GM18873 (cell line): ENCODE results near the gene MICAL3.

Experiments
- ATAC-seq: cut with Tn5 transposase; IDR thresholded peaks from one replicate; pipeline ENCODE4 v1.9.1; 2021; ENCODE audit warnings: mild to moderate bottlenecking, moderate library complexity, moderate number of reproducible peaks; ENCODE audit not compliant: unreplicated experiment, low FRiP score

The MICAL3 gene

DNA sequence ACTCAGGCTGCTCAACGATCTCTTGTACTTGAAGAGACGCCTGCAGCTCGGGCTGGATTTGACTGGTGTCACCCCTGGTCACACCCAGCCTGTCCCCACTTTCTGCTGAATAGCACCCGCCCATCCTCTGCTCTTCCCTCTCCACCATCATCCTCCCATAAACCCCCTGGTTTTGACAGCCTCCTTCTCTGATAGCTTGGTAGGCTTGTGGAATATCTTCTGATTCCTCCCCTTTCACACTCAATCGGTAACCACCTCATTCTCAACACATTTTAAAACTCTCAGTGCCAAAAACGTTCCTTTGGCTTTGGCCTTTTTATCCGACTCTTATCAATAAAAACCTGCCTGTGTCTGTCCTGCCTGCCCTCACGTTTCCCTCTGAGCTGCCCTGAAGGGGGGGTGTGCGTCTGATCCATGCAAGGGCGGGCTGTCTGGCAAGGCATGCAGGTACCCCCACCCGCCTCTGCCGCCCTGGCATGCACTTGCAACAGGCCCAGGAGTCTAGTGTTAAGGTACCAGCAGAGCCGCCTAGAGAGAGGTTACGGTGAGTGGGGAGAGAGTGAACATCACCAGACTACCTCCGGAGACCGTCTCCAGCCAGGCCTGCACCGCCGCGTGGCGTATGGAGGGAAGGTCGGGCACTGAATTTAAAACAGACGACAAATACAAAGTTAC, 198.3 kb downstream of the MICAL3 start:
- no peak for ATAC-seq

DNA sequence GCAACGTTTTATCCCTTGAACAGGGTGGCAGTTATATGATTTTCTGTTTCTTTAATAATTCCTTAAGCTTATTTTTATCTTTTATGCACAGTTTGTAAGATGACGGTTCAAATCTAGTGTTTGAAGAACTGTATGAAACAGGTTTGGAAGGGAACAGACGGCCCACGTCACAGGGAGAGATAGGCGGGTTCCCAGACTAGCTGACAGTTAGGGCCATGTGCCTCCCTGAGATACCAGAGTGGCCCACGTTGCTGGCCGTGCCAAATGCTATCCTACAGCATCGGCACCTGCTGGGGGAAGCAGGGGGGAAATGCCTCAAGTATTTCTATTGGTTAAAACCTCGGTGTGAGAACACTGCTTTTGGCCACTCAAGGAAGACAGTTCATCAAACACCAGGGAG, 199.9 kb downstream of the MICAL3 start:
- no peak for ATAC-seq

DNA sequence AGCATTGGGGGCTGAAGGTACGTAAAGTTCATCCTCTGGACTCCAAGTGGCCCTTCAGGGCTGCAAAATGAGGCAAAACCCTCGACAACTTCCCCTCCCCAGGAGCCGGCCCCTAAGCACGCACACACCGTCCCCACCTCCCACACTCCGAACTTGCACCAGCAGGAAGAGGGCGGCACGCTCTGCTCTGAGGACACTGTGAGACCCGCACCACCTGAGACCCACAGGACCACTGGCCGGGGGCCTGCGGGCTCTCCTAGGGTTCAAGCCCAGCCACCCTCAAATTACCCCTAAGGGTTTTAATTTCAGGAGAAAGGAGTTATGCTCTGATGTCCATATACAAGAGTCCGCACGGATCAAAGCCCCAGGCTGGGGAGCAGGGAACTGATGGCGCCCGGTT, 200.4 kb downstream of the MICAL3 start:
- no peak for ATAC-seq

DNA sequence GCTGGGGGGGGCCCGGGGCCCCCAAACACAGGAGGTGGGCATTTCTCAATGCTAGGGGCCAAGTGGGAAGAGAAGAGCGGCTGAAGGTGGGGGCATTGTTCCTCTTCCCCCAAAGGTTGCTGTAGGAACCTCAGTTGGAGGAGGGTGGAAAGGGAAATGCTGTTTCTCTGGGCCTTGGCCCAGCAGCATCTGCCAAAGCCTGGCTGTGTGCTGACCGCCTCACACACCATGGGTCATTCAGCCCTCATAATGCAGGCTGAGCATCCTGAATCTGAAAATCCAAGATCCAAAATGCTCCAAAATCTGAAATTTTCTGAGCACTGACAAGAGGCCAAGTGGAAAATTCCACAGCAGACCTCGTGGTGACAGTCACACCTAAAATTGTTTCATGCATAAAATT, 201.1 kb downstream of the MICAL3 start:
- no peak for ATAC-seq

DNA sequence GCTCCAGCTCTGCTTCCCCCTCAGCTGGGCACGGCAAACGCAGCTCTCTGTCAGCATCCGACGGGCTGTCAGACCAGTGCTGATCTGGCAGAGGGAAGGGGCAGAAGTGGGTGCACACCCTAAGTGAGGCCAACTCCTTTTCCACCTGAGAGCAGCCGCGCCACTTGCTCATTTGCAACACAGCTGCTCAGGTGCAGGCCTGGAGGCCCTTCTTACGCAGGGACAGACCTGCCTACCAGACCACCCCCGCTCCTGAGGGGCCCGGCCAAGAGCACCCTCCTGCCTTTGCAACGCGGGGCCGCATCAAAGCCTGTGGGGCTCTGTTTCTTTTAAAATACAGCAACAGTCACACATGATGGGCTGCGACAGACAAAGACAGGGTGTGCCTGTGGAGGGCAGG, 202.3 kb downstream of the MICAL3 start:
- ATAC-seq, result no peak

DNA sequence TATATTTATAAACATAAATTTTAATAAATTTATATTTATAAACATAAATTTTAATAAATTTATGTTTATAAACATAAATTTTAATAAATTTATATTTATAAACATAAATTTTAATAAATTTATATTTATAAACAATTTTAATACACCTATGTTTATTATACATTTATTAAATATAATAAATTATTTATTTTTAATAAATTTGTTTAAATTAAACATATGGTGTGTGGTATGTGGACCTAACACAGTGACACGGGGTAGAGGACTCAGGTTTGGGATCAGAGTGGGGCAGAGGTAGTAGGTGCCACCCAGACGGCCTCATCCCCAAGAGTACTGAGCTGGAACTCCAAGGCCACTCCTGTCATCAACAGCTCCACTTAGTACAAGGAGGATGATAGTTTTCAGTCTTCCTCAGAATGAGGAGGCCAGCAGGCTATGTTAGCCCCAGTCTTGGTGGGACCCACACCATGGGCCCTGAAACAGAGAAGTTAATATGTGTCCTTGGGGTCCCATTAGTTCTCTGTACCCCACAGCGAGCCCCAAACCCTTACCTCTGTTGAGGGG, 203.4 kb downstream of the MICAL3 start:
- ATAC-seq, result no peak

DNA sequence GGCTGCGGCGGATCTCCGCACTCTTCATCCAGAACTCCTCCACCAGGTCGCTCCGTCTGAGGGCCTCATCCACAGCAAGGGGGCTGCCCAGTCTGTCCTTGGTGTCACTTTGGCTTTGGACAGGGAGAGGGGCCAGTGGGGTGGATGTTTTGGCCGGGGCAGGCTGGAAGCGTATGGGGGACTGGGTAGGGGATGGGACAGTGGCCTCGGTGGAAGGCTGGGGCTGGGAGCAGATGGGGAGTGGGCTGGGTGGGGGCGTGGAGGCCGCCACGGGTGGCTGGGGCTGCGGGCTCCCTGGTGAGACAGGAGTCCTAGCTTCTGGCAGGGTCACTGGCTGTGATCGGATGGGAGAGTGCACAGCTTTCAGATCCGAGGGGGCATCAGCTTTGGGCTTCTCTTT, 205.7 kb downstream of the MICAL3 start:
- ATAC-seq, result no peak

DNA sequence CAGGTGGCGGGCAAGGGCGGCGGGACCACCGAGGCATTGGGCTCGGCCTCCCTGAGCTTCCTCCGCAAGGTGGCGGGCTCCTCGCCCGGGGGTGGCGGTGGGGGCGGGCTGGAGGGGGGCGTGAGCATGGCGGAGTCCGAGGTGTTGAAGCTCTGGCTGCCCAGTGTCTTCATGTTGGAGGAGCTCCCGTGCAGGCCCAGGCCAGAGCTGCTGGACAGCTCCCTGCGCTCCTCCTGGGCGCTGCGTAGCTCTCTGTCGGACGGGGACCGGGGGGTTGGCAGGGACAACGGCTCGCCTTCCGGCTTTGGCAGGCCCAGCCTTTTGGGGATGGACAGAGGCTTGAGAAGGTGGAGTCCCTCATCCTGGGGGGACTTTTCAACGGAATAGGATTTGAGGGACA, 206.2 kb downstream of the MICAL3 start:
- ATAC-seq, result no peak

DNA sequence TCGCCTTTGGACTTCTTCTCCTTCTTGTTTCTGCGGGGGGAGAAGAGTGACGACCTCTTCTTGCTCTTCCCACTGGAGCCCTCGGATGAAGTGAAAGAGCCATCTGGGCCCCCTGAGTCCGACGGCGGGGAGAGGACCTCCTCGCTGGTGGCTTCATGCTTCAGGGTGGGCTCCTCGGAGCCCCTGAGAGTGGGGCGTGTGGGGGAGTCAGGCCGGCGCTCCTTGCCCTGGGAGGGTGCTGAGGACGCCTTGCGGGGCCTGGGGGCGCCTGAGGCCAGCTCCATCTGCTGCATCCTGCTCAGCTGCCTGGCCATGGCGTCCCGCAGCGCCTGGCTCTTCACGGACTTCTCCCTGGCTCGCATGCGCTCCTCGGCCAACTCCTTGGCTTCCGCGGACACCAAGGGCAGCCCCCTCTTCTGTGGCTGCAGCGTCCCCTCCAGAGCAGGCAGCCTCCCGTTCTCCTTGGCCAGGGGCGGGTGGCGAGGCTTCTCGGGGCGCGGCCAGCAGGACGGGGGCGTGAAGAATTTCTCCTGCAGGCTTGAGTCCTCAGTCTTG, 206.8 kb downstream of the MICAL3 start:
- no peak for ATAC-seq

DNA sequence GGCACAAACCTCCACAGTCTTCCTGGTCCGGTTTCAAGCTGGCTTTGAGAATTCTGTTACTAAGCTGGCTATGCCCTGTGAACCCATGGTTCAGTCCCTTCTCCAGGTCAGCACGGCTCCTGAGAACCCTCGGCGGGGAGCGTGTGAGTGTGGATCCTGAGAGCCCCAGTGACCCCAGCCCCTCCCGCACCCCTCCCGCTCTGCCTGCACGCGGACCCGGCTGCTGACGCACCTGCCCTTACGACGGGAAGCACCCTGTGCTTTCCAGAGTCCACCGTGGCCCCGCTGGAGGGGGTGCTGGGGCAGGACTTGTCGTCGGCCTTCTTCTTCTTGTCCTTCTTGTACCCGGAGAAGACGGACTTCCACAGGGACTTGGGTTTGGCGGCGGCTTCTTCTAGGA, 207.3 kb downstream of the MICAL3 start:
- no peak for ATAC-seq

DNA sequence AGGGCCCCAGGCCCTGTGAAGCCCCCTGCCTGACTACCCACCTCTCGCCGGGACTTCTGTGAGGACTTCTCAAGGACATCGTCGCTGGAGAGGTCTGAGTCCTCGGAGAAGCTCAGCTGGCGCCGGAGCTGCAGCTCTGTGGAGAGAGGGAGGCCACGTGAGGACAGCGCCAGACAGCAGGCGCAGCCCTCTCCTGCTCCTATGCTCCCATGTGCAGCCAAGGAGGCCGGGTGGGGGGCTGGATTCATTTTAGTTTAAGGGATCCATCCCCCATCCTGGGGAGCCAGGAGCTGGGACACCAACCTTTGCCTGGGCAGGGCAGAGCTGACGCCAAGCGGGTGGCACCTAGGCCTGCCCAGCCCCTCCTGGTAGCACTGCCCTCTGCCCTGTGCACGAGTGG, 207.7 kb downstream of the MICAL3 start:
- ATAC-seq, result no peak

DNA sequence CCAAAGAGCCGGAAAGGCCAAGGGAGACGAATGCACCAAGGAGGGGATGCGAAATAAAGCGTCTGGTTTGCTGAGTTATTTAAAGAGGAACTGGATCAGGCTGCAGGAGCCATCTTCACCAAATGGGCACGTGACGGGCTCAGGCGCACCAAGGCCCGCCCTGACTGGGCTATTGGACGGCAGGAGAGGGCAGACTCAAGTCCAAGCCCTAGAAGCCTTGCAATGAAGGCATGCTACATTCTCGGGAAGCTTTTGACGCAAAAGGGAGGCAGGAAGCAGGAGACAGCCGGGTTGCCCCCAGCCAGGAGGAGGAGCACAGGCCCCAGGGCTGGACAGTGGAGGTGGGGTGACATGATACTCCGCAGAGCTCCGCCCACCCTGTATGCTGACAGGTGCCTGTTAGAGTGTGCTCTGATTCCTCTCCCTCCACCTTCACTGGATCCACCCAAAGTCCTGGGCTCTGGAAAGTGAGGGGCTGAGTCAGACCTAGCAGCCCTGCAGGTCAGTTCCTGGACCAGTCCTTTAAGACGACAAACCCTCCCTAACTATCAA, 208.6 kb downstream of the MICAL3 start:
- ATAC-seq, result no peak

DNA sequence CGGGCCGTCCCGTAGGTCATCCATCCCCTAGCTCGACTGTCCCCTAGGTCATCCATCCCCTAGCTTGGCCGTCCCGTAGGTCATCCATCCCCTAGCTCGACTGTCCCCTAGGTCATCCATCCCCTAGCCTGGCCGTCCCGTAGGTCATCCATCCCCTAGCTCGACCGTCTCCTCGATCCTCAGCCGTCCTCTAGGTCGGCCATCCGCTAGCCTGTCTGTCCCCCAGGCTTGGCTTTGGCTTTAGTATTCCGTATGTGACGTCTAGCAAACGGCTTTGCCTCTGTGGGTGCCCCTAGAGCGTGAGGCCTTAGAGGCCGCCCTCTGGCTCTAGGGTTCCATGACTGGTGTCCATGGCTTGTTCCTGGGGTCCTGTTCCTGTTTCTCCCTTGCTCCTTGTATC, 209.5 kb downstream of the MICAL3 start:
- no peak for ATAC-seq

DNA sequence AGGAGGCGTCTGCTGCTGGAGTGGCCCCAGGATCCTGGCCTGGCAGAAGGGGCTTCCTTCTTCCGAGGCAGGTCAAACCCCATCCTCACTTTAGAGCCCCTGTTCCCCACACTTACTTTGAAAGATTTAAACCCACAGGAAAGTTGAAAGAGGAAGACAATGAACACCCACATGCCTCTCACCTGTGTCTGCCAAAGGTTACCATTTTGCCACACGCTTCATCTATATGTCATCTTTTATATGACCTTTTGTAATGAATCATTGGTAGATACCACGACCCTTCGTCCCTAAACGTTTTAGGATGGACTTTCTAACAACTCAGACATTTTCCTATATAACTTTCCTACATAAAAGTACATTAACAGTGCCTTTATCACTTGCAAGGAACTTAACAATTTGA, 210.3 kb downstream of the MICAL3 start:
- ATAC-seq, result no peak

DNA sequence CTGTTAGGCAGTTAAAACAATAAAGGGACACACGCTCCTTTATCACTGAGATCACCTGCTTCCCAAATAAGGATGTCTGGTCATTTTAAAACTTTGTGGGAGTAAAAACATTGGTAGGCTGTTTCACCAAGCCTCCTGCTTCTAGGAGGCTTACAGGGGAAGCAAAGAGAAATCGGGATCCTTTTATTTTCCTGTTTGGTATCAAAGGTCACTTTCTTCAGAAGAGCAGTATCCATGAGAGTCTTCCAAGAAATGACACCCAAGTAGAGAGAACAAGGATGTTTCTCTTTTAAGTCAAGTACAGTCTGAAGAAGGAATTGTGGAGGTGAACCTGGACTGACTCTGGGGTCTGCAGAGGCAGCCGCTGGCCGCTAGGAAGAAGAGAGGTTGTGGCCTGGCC, 213.2 kb downstream of the MICAL3 start:
- no peak for ATAC-seq

DNA sequence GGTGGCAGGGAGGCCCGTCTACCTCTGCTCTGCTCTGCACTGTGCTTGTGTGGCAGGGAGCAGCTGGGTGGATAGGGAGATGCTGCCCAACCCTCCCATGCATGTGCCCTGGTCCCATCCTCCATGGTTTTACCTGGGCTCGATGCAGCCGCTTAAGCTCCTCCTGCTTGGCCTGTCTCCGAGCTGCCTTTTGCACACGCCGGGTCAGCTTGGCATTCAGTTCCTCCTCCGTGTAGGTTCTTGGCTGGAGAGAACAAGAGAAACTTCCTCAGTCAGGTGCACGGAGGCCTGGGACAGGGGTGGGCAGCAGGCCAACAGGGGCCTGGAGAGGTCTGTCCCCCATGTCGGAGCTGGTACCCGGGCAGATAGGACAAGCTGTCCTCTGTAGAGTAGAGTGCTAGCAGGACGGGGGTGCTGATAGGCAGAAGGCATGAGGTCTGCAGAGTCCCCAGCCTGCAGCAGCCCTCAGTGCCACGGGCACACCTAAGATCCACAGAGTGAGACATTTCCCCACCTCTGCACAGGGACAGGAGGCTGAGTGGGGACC, 213.7 kb downstream of the MICAL3 start:
- ATAC-seq, result no peak

DNA sequence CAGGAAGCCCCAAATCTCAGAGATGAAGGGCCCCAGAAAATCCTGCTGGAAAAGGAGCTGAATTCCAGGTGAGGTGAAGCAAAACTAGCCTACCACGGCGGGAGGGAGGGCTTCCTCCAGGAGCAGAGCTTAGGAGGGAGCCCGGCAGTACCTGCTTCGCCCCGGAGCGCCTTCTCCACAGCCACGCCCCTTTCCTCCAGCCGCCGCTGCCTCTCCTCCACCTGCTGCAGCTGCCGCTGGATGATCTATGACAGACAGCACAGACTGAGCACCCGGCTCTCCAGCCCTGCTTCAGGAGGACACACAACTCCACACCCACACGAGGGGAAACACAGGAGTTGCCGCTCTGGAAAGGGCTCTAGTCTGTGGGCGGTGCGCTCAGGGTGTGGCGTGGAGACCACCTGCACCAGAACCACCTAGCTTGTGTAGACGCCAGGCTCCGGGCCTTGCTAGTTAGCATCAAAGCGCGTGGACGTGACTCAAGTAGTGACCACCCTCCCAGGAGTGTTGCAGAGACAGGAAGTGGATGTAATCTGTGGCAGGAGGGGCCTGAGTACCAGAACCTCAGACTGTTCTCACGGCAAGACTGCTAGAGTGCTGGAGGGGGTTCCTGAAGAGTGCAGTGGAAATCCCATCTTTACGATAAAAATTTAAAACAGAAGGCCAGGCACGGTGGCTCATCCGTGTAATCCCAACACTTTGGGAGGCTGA, 215.5 kb downstream of the MICAL3 start:
- no peak for ATAC-seq

DNA sequence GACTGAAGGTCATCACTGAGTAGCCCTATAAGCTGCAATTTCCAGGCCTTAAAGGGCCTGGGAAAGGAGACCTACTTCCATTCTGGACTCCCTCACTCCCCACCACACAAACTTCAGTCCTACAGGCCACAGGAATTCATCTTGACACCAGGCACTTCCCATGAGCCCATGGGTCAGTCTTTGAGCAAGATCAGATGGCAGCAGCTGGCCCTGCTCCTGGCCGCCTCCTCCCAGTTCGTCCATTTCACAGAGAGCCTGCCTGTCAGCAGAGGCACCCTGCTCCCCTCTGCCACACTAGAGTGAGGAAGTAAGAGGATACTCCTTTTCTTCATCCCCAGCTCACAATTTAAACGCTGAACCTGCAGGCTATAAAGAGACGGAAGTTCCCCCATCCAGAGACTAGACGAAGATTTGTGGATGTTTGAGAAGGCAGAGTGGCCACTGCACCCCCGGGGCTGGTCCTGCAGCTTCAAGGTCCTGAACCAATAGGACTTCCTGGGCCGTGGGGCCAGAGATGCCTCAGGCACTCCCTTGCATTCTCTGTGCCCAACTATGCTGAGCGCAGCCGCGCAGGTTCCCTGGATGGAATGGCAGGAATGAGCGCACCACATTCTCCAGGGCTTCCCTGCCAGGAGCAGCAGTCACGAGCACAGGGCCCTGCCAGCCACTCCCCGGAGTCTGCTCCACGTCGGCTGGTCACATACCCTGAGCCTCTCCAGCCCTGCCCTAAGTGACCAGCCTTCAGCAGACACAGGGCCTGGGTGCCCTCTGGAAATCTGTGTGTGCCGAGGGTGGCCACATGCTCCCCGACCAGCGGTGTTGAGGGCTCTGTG, 216.6 kb downstream of the MICAL3 start:
- ATAC-seq, result no peak

DNA sequence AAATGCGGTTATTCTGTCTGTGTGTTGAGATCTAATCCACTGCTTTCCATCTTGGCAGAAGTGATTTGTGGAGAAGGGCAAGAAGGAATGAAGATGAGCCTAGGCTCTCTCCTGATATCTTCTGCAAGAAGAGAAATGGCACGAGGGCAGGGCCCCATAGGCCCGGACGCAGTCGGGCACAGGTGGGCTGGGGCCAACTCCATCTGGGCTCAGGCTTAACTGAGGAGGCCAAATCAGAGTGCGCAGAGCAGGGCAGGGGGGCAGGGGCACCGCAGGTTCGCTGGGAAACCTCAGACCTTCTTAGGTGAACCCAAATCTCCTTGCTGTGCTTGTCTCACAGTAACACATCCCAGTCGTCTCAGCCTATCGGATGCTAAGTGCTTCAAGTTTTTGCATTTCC, 217.3 kb downstream of the MICAL3 start:
- ATAC-seq, result no peak

DNA sequence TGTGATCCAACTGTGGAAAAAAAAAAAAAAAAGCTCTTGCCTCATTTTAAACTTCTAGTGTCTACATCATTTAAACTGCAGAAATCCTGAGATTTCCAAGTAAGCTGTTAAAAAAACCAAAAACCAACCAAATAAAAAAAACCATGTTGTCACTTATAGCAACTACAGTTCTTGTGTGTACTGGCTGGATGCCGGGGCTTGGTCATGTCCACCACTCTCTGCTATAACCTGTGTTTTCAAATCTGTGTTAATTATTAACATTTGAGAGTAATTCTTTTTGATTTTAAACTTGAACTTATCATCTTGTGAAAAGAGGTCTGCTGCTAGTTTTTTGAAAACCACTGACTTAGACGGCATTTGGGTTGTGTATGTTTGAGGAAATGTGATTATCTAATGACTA, 217.9 kb downstream of the MICAL3 start:
- no peak for ATAC-seq
